ENCODE measurements around the gene IFT81.
A peak's percentile ranks its signal among the peaks of the same experiment; 100 is the strongest.

Gene IFT81

GRCh38 chr12:110223777-110224378 lies 99.7 kb downstream of the IFT81 start:
- no peak for TF ChIP-seq TAF1 (IDR thresholded peaks at IDR 0.05; ENCODE audit: low read depth)
- TF ChIP-seq TEAD4 (IDR thresholded peaks at IDR 0.05) = no peak
- no peak for TF ChIP-seq MAX (IDR thresholded peaks at IDR 0.05)
- no peak for TF ChIP-seq FOXM1 (IDR thresholded peaks at IDR 0.05; ENCODE audit: borderline replicate concordance, low read depth)
- TF ChIP-seq REST (IDR thresholded peaks at IDR 0.05; ENCODE audit: low read depth) = no peak
- TF ChIP-seq EGR1 (IDR thresholded peaks at IDR 0.05) = no peak
- TF ChIP-seq TCF12 (IDR thresholded peaks at IDR 0.05; ENCODE audit: low read depth) = no peak
- no peak for TF ChIP-seq EP300 (IDR thresholded peaks at IDR 0.05; ENCODE audit: borderline replicate concordance)
- TF ChIP-seq CREB1 (IDR thresholded peaks at IDR 0.05; ENCODE audit: low read depth) = no peak
- TF ChIP-seq ZBTB7A (IDR thresholded peaks at IDR 0.05; ENCODE audit: low read depth) = no peak
- TF ChIP-seq YY1 (IDR thresholded peaks at IDR 0.05; ENCODE audit: low read depth) = no peak
- no peak for TF ChIP-seq USF1 (IDR thresholded peaks at IDR 0.05)

- TF ChIP-seq RAD21 (IDR thresholded peaks at IDR 0.05; ENCODE audit: low read depth) (peak; percentile 29; the same call in 1 of the 2 replicates), TEAD4 (IDR thresholded peaks at IDR 0.05) (no peak)
These were observed 100.5 kb downstream of the IFT81 start for GRCh38 chr12:110224379-110225304.

- TF ChIP-seq TAF1 (IDR thresholded peaks at IDR 0.05; ENCODE audit: low read depth) (no peak), CEBPB (IDR thresholded peaks at IDR 0.05) (no peak), EP300 (IDR thresholded peaks at IDR 0.05; ENCODE audit: borderline replicate concordance) (no peak), TEAD4 (IDR thresholded peaks at IDR 0.05) (no peak), ZBTB7A (IDR thresholded peaks at IDR 0.05; ENCODE audit: low read depth) (no peak), REST (IDR thresholded peaks at IDR 0.05; ENCODE audit: low read depth) (no peak), FOXM1 (IDR thresholded peaks at IDR 0.05; ENCODE audit: borderline replicate concordance, low read depth) (no peak), USF1 (IDR thresholded peaks at IDR 0.05) (no peak), RAD21 (IDR thresholded peaks at IDR 0.05; ENCODE audit: low read depth) (no peak), TCF12 (IDR thresholded peaks at IDR 0.05; ENCODE audit: low read depth) (no peak), YY1 (IDR thresholded peaks at IDR 0.05; ENCODE audit: low read depth) (no peak), MAX (IDR thresholded peaks at IDR 0.05) (no peak), NFIC (IDR thresholded peaks at IDR 0.05) (no peak), CREB1 (IDR thresholded peaks at IDR 0.05; ENCODE audit: low read depth) (no peak), EGR1 (IDR thresholded peaks at IDR 0.05) (no peak)
These were observed 103.0 kb downstream of the IFT81 start for GRCh38 chr12:110227138-110227537.

GRCh38 chr12:110228756-110229155 lies 104.6 kb downstream of the IFT81 start:
- TF ChIP-seq USF1 (IDR thresholded peaks at IDR 0.05) (no peak), TEAD4 (IDR thresholded peaks at IDR 0.05) (no peak), TCF12 (IDR thresholded peaks at IDR 0.05; ENCODE audit: low read depth) (no peak), MAX (IDR thresholded peaks at IDR 0.05) (no peak), NFIC (IDR thresholded peaks at IDR 0.05) (no peak), RAD21 (IDR thresholded peaks at IDR 0.05; ENCODE audit: low read depth) (no peak), CREB1 (IDR thresholded peaks at IDR 0.05; ENCODE audit: low read depth) (no peak), TAF1 (IDR thresholded peaks at IDR 0.05; ENCODE audit: low read depth) (no peak), EP300 (IDR thresholded peaks at IDR 0.05; ENCODE audit: borderline replicate concordance) (no peak), FOXM1 (IDR thresholded peaks at IDR 0.05; ENCODE audit: borderline replicate concordance, low read depth) (no peak), ZBTB7A (IDR thresholded peaks at IDR 0.05; ENCODE audit: low read depth) (no peak), EGR1 (IDR thresholded peaks at IDR 0.05) (no peak), YY1 (IDR thresholded peaks at IDR 0.05; ENCODE audit: low read depth) (no peak)

Data from Ishikawa (cell line).